Measurements from ENCODE around the gene PLPP4.

GRCh38 chr10:120420421-120420820 lies 36.6 kb upstream of the PLPP4 start:
- TF ChIP-seq CTCF (IDR thresholded peaks at IDR 0.05) (no peak), POLR2A (IDR thresholded peaks at IDR 0.05) (no peak)
